ENCODE measurements around the gene HLX.

DNA sequence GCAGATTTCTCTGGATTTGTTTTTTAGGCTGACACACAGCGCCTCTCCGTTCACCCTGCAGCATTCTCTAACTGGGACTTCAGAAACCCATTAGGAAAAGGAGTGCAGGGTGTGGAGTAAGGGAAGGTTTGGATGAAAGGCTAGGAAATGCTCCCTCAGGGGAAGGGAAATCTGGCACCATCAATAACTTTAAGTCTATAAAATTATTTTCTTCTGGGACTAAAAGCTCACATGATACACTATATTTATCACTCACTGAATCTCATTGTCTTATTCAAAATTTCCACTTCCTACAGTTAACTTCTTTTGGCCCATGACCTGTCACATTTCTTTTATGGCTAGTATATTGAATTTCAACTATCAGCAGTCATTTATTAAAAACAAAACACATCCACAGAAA, 45.8 kb upstream of the HLX start:
- TF ChIP-seq CTCF (IDR thresholded peaks at IDR 0.05; ENCODE audit: insufficient read depth, low read length, poor library complexity, severe bottlenecking) (no peak), EZH2phosphoT487 (conservative IDR thresholded peaks at IDR 0.05; ENCODE audit: low read length) (no peak)

Measured in SU-DHL-6 (cell line).